Femur (tissue), 1 donor: ENCODE measurements around the gene CYP21A2.
"Not testable (repeated sequence)": the region's sequence is repeated elsewhere in the genome, so short reads cannot be mapped to it uniquely, and the experiment has no call there.

ENCODE experiments used
- DNase-seq: peaks from one replicate; pipeline ENCODE4 v3.0.0-alpha.2; 2017

The CYP21A2 gene

DNA sequence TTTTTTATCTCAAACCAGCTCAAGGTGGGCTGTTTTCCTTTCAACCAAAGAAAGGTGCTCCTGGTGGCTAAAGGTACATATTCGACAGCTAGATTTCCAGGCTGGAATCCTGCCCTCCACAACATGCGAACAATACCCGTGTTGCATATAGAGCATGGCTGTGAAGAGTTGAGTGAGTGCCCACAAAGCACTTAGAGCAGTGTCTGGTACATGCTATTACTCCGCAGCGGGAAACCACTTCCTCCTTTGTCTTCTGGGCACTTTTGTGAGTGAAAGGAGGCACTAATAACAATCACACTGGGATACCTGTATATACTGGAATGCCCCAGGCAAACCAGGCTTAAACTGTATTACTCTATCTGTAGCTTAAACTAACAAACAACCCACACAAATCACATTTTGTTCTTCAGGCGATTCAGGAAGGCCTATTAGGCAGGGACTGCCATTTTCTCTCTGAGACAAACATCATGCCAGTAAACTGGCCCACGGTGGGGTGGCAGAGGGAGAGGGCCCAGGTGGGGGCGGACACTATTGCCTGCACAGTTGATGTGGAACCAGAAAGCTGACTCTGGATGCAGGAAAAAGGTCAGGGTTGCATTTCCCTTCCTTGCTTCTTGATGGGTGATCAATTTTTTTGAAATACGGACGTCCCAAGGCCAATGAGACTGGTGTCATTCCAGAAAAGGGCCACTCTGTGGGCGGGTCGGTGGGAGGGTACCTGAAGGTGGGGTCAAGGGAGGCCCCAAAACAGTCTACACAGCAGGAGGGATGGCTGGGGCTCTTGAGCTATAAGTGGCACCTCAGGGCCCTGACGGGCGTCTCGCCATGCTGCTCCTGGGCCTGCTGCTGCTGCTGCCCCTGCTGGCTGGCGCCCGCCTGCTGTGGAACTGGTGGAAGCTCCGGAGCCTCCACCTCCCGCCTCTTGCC is at the start of gene CYP21A2:
TSS of gene CYP21A2 (plus strand) at position 818 of the 927 bp plus-strand sequence. CDS start at position 826, 8 bp downstream.
- DNase-seq, result not testable (repeated sequence)

DNA sequence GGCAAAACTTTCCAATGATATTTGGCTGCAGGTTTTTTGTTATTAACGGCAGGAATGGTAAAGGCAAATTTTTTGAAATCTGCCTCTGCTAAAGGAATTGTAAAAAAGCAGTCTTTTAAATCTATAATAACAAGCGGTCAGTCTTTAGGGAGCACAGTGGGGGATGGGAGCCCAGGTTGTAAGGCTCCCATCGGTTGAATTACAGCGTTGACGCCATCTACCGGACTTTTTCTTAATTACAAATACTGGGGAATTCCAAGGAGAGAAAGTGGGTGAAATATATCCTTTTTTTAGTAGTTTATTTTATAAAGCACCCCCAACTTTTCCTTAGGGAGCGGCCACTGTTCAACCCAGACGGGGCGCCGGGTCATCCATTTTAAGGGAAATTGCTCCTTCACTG is 48.9 kb upstream of the CYP21A2 start:
- DNase-seq, result not testable (repeated sequence)

DNA sequence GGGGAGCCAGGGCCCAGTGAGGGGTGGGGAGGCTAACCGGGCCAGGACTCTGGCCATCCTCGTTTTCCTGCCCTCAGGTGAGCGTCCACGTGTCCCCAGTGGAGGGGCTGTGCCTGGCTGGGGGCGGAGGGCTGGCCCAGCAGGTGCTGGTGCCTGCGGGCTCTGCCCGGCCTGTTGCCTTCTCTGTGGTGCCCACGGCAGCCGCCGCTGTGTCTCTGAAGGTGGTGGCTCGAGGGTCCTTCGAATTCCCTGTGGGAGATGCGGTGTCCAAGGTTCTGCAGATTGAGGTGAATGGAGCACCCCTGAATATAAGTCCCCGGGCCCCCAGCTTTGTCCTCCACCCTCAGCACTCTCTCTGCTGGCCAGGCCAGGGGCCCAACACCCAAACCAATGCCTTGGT is 43.8 kb upstream of the CYP21A2 start:
- not testable (repeated sequence) for DNase-seq

DNA sequence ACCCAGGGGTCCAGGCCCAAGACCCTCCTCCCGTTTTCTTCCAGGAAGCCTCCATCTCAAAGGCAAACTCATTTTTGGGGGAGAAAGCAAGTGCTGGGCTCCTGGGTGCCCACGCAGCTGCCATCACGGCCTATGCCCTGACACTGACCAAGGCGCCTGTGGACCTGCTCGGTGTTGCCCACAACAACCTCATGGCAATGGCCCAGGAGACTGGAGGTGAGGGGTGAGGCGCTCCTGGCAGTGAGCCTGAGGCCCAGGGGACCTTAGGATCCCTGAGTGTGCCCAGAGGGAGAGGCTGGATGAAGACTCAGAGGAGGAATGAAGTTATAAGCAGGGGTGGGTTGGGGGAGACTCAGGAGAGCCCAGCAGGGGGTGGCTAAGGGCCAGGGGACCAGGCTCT is 41.8 kb upstream of the CYP21A2 start:
- DNase-seq, result not testable (repeated sequence)

DNA sequence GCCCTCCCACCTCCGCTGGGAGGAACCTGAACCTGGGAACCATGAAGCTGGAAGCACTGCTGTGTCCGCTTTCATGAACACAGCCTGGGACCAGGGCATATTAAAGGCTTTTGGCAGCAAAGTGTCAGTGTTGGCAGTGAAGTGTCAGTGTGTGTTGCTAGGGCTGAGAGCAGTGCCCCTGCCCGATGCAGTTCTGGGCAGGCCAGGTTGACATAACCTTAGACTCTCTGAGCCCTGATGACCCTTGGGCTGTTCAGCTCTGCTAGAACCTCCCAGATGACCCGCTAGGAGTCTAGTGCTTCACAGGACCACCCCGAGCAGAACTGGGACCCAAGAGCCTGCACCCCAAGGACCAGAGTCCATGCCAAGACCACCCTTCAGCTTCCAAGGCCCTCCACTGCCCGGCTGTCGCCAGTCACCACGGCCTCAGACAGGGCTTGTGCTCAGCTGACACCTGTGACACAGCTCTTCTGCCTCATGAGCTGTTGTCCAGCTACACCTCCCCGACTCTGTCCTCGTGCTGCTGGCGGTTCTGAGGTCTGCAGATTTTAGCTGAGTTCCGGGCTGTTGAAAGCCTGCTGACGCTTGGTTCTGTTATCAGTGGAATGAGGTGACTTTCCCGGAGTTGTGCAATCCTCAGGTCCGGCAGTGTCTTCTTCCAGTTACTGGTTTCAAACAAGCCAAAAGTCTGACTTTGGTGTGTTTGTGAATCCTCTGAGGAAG is 35.5 kb upstream of the CYP21A2 start:
- DNase-seq, result not testable (repeated sequence)

DNA sequence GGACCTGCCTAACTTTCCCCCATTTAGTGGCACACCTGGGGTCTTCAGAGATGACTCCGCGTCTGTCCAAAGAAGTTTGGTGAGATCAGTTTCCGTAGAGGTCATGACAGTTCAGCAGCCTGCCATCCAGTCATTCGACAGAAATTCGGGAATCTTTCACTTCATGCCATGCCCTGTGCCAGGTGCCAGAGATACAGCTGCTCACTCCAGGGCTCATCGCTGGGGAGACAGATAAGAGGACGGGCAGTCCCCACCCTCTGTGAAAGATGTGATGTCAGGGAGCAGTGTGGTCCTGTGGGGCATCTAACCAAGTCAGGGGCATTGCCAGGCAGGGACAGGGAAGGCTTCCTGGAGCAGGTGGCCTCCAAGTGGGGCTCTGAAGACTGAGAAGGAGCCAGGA is 34.9 kb upstream of the CYP21A2 start:
- not testable (repeated sequence) for DNase-seq

DNA sequence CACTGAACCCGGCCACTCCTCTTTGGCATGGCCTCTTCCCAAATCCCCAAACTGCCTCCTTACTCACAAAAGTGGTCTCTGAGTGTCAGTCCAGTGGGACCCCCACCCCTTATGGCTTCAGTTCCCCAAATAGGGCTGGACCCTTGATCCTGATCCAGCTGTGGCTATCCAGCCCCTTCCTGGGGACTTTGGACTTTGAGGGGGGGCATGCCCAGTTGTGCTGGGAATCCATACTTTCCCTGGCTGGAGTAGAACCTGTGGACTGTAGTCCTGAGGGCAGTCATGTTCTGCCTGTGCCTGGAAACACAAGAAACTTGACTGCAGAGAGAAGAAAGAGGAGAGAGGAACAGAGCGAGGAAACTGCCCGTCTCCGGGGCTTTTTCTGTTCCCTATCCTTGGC is 33.8 kb upstream of the CYP21A2 start:
- DNase-seq, result not testable (repeated sequence)

DNA sequence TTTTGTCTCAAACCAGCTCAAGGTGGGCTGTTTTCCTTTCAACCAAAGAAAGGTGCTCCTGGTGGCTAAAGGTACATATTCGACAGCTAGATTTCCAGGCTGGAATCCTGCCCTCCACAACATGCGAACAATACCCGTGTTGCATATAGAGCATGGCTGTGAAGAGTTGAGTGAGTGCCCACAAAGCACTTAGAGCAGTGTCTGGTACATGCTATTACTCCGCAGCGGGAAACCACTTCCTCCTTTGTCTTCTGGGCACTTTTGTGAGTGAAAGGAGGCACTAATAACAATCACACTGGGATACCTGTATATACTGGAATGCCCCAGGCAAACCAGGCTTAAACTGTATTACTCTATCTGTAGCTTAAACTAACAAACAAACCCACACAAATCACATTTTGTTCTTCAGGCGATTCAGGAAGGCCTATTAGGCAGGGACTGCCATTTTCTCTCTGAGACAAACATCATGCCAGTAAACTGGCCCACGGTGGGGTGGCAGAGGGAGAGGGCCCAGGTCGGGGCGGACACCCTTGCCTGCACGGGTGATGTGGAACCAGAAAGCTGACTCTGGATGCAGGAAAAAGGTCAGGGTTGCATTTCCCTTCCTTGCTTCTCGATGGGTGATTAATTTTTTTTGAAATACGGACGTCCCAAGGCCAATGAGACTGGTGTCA is 33.2 kb upstream of the CYP21A2 start:
- not testable (repeated sequence) for DNase-seq

DNA sequence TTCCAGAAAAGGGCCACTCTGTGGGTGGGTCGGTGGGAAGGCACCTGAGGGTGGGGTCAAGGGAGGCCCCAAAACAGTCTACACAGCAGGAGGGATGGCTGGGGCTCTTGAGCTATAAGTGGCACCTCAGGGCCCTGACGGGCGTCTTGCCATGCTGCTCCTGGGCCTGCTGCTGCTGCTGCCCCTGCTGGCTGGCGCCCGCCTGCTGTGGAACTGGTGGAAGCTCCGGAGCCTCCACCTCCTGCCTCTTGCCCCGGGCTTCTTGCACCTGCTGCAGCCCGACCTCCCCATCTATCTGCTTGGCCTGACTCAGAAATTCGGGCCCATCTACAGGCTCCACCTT is 32.7 kb upstream of the CYP21A2 start:
- DNase-seq, result not testable (repeated sequence)

DNA sequence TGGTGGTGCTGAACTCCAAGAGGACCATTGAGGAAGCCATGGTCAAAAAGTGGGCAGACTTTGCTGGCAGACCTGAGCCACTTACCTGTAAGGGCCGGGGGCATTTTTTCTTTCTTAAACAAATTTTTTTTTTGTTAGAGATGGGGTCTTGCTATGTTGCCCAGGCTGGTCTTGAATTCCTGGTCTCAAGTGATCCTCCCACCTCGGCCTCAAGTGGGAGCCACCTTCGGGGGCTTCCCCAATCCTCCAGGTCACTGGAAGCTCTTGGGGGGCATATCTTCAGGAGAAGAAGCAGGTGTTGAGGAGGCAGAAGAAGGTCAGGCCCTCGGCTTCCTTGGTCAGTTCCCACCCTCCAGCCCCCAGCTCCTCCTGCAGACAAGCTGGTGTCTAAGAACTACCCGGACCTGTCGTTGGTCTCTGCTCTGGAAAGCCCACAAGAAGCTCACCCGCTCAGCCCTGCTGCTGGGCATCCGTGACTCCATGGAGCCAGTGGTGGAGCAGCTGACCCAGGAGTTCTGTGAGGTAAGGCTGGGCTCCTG is 32.2 kb upstream of the CYP21A2 start:
- DNase-seq, result not testable (repeated sequence)

DNA sequence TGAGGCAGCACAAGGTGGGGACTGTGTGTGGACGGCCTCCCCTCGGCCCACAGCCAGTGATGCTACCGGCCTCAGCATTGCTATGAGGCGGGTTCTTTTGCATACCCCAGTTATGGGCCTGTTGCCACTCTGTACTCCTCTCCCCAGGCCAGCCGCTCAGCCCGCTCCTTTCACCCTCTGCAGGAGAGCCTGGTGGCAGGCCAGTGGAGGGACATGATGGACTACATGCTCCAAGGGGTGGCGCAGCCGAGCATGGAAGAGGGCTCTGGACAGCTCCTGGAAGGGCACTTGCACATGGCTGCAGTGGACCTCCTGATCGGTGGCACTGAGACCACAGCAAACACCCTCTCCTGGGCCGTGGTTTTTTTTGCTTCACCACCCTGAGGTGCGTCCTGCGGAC is 31.1 kb upstream of the CYP21A2 start:
- DNase-seq, result not testable (repeated sequence)

DNA sequence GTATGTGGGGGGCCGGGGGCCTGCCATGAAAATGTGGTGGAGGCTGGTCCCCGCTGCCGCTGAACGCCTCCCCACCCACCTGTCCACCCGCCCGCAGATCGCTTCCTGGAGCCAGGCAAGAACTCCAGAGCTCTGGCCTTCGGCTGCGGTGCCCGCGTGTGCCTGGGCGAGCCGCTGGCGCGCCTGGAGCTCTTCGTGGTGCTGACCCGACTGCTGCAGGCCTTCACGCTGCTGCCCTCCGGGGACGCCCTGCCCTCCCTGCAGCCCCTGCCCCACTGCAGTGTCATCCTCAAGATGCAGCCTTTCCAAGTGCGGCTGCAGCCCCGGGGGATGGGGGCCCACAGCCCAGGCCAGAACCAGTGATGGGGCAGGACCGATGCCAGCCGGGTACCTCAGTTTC is 30.2 kb upstream of the CYP21A2 start:
- not testable (repeated sequence) for DNase-seq

DNA sequence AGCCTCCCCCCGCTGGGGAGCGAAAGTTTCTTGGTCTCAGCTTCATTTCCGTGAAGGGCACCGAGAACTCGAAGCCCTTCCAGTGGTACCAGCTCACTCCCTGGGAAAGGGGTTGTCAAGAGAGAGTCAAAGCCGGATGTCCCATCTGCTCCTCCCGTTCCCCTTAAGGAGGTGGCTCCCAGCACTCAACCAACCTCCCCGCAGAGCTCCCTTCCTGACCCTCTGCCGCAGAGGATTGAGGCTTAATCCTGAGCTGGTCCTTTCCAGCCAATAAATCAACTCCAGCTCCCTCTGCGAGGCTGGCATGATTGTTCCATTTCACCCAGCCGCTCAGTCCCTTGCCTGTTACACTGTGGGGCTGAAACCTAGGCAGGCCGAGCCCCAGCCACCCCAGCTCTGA is 29.6 kb upstream of the CYP21A2 start:
- not testable (repeated sequence) for DNase-seq

DNA sequence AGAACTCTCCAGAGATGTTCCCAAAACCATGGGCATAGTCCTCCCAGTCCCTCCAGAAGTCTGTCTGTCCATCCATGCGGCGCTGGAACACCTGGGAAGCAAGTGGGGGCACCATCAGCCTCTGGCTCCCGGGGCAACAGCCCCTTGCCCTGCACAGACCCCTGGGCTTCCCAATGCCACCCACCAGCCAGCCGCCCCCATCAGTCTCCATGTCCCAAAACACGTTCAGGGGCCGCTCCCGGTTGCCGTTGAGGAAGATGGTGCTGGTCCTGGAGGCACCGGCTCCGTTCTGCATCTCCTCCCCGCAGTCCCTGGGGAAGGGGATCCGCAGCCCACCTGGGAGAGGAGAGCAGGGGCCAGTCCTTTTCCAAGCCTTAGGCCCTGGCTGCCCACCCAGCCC is 28.7 kb upstream of the CYP21A2 start:
- DNase-seq, result not testable (repeated sequence)

DNA sequence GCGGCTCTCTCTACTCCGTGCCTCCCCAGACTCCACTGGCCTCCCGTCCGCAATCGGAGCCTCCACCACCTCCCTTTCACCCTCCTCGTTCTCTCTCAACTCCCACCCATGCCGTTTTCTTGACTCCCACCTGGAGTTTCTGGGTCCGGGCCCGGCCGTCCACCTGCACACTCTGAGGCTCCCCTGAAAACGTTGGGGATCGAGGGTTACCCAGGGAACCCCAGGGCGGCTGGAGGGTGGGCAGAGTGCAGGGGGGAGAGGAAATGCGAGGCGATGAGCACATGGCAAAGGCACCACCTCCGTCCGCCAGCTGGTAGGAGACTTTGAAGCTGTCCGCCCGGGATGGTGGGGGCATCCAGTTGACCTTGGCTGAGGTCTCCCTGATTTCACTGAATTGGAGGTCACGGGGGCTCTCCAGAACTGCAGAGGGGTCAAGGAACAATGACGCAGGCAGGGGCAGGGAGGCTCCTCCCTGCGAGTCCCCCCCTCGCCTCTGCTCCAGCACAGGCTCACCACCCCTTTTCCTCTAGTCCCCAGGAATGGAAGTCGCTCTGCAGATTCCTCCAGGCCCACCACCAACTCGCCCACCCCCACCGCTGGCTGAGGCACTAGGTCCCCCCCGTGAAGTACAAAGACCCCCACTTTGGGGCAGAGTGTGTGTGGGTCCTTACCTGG is 27.2 kb upstream of the CYP21A2 start:
- not testable (repeated sequence) for DNase-seq

DNA sequence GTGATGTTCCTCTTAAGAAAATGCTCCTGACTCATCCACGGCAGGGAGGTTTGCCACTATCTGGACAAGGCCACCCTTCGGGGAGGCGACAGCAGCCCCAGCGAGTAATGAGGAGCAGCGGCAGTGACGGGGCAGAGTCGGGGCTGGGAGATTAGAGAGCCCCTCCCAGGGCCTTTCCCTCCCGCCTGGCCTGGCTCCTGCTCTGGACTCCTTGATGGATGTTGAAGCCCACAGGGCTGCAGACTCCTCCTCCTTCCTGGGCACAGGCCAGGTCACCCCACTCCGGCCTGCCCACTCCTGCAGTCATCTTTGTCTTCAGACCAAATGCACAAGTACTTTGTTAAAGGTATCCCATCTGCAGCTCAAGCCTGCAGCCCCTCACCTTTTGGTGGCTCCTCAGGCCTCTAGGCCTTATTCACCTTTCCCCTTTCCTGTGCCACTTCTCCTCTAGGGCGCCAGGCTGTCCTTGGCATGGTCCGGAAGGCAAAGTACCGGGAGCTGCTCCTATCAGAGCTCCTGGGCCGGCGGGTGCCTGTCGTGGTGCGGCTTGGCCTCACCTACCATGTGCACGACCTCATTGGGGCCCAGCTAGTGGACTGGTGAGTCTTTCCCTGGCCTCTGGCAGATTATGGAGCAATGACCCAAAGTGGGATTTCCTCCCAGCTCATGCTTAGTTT is 25.1 kb upstream of the CYP21A2 start:
- not testable (repeated sequence) for DNase-seq

DNA sequence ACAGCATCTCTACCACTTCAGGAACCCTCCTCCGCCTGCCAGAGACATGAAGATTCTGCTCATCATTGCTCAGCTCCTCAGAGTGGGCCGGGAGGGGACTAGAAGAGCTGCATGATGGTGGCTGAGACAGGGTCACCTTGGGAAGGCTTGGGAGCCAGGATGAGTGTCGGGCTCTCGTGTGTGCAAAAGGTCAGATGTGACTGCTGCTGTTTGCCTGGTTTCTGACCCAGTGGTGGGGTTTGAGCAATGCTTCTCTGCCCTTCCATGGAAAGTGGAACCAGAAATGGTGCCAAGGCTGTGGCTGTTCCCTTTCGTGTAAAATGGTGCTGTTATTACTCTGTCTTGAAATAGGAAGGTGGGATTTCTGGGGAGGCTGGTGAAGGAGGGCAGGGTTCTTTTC is 24.5 kb upstream of the CYP21A2 start:
- DNase-seq, result not testable (repeated sequence)

DNA sequence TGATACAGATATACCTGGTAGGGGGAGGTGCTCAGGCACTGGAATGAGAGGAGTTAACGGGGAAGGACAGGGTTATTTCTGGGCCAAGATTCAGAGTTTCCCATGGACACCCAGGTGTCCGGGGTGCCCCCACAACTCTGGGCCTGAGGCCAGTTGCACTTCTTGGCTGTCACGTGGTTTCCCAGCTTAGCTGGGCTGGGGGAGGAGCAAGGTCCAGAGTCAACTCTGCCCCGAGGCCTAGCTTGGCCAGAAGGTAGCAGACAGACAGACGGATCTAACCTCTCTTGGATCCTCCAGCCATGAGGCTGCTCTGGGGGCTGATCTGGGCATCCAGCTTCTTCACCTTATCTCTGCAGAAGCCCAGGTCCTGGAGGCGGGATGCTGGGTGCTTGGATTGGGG is 23.7 kb upstream of the CYP21A2 start, which contains the start of gene C4B:
TSS of gene C4B (plus strand) at position 249 of the 400 bp plus-strand sequence. CDS start at position 300, 51 bp downstream.
- DNase-seq, result not testable (repeated sequence)

DNA sequence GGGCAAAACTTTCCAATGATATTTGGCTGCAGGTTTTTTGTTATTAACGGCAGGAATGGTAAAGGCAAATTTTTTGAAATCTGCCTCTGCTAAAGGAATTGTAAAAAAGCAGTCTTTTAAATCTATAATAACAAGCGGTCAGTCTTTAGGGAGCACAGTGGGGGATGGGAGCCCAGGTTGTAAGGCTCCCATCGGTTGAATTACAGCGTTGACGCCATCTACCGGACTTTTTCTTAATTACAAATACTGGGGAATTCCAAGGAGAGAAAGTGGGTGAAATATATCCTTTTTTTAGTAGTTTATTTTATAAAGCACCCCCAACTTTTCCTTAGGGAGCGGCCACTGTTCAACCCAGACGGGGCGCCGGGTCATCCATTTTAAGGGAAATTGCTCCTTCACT is 16.1 kb upstream of the CYP21A2 start:
- not testable (repeated sequence) for DNase-seq

DNA sequence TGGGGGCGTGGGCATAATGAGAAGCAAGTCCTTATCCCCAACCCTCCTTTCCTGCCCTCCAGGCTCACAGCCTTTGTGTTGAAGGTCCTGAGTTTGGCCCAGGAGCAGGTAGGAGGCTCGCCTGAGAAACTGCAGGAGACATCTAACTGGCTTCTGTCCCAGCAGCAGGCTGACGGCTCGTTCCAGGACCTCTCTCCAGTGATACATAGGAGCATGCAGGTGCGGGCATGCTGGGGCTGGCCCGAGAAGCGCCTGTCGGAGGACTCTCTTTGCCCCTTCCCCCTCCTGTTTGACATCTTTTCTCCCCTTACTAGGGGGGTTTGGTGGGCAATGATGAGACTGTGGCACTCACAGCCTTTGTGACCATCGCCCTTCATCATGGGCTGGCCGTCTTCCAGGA is 9.6 kb upstream of the CYP21A2 start:
- DNase-seq, result not testable (repeated sequence)

DNA sequence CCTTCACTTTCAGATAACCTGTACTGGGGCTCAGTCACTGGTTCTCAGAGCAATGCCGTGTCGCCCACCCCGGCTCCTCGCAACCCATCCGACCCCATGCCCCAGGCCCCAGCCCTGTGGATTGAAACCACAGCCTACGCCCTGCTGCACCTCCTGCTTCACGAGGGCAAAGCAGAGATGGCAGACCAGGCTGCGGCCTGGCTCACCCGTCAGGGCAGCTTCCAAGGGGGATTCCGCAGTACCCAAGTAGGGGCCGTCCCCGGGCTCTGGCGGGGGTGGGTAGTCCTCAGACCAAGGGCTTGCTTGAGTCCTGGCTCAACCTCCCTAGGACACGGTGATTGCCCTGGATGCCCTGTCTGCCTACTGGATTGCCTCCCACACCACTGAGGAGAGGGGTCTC is 8.7 kb upstream of the CYP21A2 start:
- not testable (repeated sequence) for DNase-seq
